Measurements from ENCODE around the gene PLSCR3.

The PLSCR3 gene

DNA sequence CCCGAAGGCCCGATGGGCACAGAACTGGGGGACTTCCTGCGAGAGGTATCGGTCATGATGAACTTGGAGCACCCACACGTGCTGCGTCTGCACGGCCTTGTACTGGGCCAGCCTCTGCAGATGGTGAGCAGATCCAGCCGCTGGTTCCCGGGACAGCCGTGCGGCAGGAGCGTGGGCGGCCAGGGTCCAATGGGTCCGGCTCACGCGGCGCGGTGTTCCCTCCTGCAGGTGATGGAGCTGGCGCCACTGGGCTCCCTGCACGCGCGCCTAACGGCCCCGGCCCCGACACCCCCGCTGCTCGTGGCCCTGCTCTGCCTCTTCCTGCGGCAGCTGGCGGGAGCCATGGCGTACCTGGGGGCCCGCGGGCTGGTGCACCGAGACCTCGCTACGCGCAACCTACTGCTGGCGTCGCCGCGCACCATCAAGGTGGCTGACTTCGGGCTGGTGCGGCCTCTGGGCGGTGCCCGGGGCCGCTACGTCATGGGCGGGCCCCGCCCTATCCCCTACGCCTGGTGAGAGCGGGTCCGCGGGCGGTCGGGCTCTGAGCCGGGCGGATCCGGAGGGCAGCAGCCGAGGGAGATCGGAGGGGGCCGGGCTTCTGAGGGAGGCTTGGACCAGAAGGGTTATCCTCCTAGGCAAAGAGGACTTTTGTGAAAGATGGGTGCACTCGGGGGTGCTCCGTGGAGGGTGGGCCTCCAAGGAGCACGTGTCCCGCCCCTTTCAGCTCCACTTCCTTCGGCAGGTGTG is 10.4 kb downstream of the PLSCR3 start:
- DNase-seq (ENCODE audit: extremely low read depth, low read depth), result no peak
- TF ChIP-seq, protein P1, sequence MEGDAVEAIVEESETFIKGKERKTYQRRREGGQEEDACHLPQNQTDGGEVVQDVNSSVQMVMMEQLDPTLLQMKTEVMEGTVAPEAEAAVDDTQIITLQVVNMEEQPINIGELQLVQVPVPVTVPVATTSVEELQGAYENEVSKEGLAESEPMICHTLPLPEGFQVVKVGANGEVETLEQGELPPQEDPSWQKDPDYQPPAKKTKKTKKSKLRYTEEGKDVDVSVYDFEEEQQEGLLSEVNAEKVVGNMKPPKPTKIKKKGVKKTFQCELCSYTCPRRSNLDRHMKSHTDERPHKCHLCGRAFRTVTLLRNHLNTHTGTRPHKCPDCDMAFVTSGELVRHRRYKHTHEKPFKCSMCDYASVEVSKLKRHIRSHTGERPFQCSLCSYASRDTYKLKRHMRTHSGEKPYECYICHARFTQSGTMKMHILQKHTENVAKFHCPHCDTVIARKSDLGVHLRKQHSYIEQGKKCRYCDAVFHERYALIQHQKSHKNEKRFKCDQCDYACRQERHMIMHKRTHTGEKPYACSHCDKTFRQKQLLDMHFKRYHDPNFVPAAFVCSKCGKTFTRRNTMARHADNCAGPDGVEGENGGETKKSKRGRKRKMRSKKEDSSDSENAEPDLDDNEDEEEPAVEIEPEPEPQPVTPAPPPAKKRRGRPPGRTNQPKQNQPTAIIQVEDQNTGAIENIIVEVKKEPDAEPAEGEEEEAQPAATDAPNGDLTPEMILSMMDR (IDR thresholded peaks at IDR 0.05; ENCODE audit: low read depth, low read length), result no peak

DNA sequence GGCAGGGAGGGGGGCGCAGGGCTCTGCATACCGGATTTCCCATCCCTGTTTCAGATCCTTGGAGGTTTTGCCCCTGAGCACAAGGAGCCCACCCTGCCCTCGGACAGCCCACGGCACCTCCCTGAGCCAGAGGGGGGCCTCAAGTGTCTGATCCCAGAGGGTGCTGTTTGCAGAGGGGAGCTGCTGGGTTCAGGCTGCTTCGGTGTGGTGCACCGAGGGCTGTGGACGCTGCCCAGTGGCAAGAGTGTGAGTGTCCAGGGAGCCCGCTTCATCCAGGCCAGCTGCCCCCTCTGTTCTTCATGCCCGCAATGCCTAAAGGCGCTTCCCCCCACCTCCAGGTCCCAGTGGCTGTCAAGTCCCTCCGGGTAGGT is 11.0 kb downstream of the PLSCR3 start:
- DNase-seq (ENCODE audit: extremely low read depth, low read depth), result no peak
- TF ChIP-seq, protein P1 (IDR thresholded peaks at IDR 0.05; ENCODE audit: low read depth, low read length), result no peak

DNA sequence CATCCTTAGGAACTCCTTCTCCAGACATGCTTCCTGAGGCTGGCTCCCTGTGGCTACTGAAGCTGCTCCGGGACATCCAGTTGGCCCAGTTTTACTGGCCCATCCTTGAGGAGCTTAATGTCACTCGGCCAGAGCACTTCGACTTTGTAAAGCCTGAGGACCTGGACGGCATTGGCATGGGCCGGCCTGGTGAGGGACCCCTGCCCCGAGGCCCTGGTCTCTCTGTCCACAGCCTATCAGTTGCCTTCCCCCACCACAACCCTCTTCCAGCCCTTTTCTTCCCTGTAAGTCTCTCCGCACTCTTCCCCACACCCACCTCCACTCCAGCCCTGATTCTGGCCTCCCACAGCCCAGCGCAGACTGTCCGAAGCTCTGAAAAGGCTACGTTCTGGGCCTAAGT is 11.4 kb downstream of the PLSCR3 start:
- no peak for DNase-seq (ENCODE audit: extremely low read depth, low read depth)
- TF ChIP-seq, protein P1 (IDR thresholded peaks at IDR 0.05; ENCODE audit: low read depth, low read length), result no peak

DNA sequence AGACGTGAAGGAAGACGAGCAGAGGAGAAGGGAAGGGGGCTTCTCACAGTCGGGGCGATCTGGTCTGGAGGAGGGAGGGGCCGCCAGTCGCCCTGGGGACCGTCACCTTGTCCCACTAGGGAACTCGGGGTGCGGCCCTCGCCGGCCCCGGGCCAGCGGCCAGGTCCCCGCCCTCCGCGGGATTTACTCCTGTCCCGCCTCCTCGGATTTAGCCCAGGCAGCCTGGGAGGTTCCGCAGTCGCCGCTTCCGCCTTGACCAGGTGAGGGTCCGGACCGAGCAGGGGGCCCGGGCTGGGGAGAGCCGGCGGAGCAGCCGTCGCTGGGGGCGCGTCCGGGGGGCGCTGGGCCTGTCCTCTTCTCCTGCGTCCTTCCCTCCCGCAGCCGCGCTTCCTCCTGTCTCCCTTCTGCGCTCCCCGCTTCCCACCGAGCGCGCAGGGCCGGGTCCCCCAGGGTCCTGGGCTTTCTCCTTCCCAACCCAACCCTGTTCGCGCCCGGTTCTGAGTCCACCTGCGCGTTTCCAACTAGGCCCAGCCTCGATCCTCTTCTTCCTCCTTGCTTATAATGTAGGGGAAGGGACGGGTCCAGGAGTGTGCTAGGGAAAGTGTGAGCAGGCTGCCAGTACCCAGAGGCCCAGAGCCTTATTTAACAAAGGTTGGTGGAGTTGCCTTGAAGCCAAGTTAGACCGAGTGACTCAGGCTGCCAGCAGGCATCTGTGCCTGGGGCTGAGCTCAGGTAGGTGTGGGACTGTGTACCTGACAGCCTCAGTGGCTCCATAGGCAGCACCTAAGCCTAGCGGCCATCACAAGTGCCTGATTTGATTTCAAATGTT is 13.3 kb downstream of the PLSCR3 start, which contains the start of gene TNK1:
Gene TNK1 (plus strand): TSS at position 235 of the 829 bp plus-strand sequence. CDS start 1,838 bp downstream, outside the sequence.
- TF ChIP-seq, protein P1 (IDR thresholded peaks at IDR 0.05; ENCODE audit: low read depth, low read length), result no peak
- DNase-seq (ENCODE audit: extremely low read depth, low read depth), result no peak

DNA sequence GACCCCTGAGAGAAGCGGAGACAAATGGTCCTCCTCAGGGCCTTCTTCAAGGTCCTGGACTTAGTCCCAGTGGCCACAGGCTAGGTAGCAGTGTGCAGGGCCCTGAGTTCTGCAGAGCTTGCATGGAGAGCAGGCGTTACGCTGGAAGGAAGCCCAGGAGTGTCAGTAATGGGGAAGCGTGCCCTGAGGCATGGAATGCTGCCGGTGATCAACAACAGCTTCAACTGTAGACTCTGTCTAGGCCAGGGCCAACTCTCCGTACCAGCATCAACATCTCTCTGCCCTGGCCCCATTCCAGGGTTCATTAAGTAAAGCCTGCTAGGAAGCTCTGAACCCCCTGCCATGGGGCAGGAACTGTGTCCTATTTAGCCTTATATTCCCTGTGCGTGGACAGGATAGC is 14.0 kb downstream of the PLSCR3 start:
- TF ChIP-seq, protein P1 (IDR thresholded peaks at IDR 0.05; ENCODE audit: low read depth, low read length), result no peak

DNA sequence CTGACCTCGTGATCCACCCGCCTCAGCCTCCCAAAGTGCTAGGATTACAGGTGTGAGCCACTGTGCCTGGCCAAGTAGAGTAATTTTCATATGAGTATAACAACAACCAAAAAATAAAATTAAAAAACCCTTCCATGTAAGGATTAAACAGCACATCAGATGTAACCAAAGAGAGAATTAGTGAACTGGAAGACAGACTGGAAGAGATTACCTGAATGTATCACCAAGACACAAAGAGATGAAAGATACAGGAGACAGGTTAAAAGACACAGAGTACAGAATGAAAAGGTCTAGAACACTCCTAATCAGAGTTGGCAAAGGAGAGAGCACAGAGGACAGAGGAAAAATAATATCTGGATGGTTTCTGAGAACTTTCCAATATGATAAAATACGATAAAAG is 15.2 kb downstream of the PLSCR3 start:
- no peak for DNase-seq (ENCODE audit: extremely low read depth, low read depth)
- TF ChIP-seq, protein P1 (IDR thresholded peaks at IDR 0.05; ENCODE audit: low read depth, low read length), result no peak

More for the DNA sequence above, 14.0 kb downstream of the PLSCR3 start:
- DNase-seq (ENCODE audit: extremely low read depth, low read depth), result peak; percentile 63

DNA sequence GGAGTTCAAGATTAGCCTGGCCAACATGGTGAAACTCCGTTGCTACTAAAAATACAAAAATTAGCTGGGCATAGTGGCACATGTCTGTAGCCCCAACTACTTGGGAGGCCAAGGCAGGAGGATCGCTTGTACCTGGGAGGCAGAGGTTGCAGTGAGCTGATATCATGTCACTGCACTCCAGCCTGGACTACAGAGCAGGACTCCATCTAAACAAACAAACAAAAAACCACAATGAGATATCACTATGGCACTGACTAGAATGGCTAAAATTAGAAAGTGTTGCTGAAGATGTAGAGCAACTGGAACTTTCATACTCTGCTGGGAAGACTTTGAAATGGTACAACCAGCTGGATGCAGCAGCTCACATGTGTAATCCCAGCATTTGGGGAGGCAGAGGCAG is 20.0 kb downstream of the PLSCR3 start:
- TF ChIP-seq, protein P1 (IDR thresholded peaks at IDR 0.05; ENCODE audit: low read depth, low read length), result no peak

More for the DNA sequence above, 20.0 kb downstream of the PLSCR3 start:
- no peak for DNase-seq (ENCODE audit: extremely low read depth, low read depth)
